GM12891 (cell line): ENCODE measurements around the gene TFF3.

Source experiments
- PAX5 ChIP-seq: IDR thresholded peaks from 2 replicates; pipeline ENCODE4 v1.6.1; 2011; ENCODE audit warnings: low read length, moderate library complexity, mild to moderate bottlenecking; ENCODE audit not compliant: insufficient read depth, severe bottlenecking
- POLR2AphosphoS5 ChIP-seq: IDR thresholded peaks from 2 replicates; pipeline ENCODE4 v1.6.1; 2011; ENCODE audit warnings: low read depth, low read length, control low read depth

- TF ChIP-seq PAX5 (no peak), POLR2AphosphoS5 (no peak)
These were observed 41.4 kb upstream of the TFF3 start for GRCh38 chr21:42356650-42357049.
